NCI-H2107 (cell line): ENCODE results near the gene MAJIN.

ENCODE experiments used
- DNase-seq: peaks from one replicate; lab custom pipeline; 2025; lab: John Stamatoyannopoulos, UW

MAJIN gene

GRCh38 chr11:64932324-64932723 lies 39.6 kb downstream of the MAJIN start:
- no peak for DNase-seq

DNA sequence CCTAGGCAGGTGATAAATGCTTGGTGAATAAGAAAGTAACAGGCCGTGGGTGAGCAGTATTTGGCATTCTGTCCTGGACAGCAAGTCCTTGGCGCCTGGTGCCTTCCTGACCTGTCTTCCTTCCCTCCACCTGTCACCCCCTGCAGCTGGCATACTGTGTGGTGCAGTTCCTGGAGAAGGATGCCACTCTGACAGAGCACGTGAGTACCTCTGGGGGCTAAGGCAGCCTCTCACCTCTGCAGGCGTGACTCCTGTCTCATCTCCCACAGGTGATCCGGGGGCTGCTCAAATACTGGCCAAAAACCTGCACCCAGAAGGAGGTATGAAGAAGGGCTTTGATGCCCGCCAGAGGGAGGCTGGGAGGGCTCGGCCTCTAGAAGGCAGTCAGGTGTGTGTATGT lies 40.6 kb downstream of the MAJIN start:
- no peak for DNase-seq

DNA sequence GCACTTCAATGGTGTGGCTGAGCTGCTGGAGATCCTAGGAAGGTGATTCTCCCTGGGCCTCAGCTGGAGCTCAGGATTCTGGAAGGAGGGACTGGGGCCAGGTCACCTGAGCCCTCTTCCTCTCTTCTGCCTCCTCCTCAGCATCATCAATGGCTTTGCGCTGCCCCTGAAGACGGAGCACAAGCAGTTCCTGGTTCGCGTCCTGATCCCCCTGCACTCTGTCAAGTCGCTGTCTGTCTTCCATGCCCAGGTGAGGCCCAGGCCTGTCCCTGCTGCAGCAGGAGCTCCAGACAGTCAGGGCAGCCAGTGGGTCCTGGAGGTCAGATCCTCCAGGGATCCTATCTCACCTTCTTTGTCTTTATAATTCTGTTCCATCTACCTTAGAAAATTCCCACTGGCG lies 41.6 kb downstream of the MAJIN start:
- DNase-seq, result no peak

- DNase-seq, result no peak
These were observed 42.3 kb downstream of the MAJIN start for GRCh38 chr11:64929625-64930024.

DNA sequence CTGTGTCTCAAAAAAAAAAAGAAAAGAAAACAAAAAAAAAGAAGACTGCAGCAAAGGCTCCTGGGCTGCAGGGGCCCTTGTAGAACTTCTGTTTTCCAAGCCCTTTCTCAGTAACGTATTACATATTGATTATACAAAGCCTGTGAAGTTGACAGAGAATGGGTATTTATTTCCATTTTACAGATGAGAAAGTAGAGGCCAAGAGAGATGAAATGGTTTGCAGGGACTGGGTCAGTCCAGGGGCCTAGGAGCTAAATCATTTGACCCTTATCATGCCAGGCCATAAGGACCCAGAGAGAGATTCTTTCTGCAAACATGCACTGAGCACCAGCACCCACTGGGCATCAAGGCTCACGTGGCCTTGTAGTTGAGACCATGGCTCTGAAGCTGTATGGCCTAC lies 43.0 kb downstream of the MAJIN start:
- no peak for DNase-seq

- no peak for DNase-seq
These were observed 45.2 kb downstream of the MAJIN start for GRCh38 chr11:64926689-64927088.

DNA sequence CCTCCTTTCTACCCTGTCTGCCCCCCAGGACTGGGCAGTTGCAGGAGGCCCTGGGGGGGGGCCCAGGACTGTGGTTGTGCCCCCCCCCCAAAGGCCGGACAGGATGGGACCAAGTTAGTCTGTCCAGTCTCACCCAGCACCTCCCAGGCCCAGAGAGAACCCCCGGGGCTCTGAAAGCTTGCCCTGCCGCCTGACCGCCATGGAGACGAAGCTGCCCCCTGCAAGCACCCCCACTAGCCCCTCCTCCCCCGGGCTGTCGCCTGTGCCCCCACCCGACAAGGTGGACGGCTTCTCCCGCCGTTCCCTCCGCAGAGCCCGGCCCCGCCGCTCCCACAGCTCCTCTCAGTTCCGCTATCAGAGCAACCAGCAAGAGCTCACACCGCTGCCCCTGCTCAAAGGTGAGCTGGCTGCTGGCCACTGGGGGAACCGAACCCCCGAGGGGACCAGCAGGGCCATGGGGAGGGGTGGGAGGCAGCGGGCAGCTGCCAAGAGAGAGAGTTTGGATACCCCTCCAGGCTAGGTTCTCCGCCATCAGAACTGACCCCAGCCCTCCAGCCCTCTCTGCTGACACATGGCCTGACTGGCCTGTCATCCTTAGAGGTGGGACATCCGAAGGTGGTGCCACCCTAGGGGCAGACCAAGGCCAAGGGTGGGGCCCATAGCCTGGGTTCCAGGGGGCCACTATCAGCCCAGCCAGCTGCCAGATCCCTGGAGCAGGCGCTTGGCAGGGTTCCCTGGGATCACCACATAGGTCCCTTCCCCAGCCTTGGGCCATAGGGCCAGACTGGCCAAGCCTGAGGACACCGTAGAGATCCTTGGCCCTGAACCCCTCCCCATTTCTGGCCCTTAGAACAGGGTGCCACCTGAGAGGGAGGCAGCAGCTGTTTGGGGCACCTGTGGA lies 46.1 kb downstream of the MAJIN start:
- no peak for DNase-seq

GRCh38 chr11:64924910-64925284 lies 47.0 kb downstream of the MAJIN start:
- no peak for DNase-seq

DNA sequence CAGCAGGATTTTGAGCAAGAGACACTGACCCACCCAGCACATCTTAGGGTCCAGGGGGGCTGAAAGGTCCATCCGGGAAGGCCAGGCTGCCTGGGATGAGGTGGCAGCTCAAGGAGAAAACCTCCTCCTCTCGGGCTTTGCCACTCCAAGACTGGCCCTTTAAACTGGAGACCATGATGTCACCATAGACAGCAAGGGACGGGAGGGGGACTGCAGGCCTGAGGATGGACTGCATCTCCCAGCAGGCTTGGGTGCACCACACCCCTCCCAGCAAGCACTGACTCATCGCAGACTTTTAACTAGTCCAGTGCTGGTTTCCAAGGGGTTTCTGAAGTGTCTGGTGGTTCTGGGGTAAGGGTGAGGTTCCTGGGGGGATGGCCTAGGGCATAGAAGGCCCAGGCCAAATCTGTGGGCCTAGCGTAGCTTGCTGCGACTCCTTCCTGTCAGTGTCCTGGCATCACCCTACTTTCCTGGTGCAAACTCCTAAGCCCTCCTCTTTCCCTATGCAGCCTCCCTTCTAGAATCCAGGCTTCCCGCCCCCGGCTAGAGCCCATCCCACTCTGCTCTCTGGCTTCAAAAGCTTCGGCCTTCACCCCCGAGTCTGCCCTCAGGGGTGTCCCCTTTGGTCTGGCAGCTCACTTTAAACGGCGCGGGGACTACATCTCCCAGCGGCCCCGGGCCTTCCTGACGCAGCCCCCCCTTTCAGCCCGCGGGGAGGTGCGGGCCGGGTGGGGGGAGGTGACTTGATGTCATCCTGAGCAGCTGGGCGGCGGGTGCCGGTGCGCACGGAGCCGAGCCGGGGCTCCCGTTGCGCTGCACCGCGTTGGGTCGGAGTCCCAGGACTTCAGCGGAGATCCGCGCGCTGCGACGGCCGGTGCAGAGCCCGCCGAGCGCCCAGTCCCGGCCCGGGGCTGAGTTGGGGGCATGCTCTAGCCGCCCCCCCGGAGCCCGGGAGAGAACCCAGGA lies 47.7 kb downstream of the MAJIN start, which contains the start of gene PPP2R5B:
TSS of gene PPP2R5B (plus strand) at position 746 of the 966 bp plus-strand sequence. CDS start 1,046 bp downstream, outside the sequence.
- peak; percentile 56 for DNase-seq

- no peak for DNase-seq
These were observed 48.7 kb downstream of the MAJIN start for GRCh38 chr11:64923151-64923661.

GRCh38 chr11:64921384-64921783 lies 50.5 kb downstream of the MAJIN start:
- no peak for DNase-seq

- DNase-seq, result no peak
These were observed 51.8 kb downstream of the MAJIN start for GRCh38 chr11:64920124-64920523.

- DNase-seq, result no peak
These were observed 52.3 kb downstream of the MAJIN start for GRCh38 chr11:64919627-64920026.

DNA sequence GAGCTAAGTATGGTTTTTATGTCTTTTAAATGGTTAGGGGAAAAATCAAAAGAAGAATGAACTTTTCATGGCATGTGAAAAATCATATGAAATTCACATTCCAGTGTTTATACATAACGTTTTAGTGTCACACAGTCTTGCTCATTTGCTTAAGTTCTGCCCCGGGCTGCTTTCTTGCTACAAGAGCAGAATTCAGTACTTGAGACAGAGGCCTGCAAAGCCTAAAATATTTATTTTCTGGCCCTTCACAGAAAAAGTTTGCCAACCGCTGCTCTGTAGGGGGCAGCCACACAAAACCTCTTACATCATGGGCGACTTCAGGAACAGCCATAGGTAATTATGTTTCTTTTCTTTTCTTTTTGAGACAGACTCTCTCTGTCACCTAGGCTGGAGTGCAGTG lies 53.9 kb downstream of the MAJIN start:
- DNase-seq, result no peak

DNA sequence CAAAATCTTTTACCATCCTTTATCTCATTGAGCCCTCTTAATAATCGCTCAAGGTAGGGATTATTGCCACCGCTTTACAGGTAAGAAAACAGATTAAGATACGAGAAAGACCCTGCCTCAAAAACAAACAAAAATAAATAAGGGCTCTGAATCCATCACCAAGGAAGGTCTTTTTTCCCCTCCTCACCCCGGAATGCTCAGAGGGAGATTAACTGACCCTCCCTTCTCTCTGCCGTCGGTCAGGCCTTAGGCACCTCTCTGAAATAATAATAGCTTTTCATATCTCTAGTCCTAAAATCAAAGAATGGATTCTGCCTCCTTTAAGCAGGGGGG lies 54.3 kb downstream of the MAJIN start:
- no peak for DNase-seq

- peak; percentile 94 for DNase-seq
These were observed 54.9 kb downstream of the MAJIN start, which contains the start of gene ATG2A for GRCh38 chr11:64916775-64917662. TSS of gene ATG2A (minus strand) at chr11:64917209. CDS start at chr11:64917135, 74 bp downstream.

DNA sequence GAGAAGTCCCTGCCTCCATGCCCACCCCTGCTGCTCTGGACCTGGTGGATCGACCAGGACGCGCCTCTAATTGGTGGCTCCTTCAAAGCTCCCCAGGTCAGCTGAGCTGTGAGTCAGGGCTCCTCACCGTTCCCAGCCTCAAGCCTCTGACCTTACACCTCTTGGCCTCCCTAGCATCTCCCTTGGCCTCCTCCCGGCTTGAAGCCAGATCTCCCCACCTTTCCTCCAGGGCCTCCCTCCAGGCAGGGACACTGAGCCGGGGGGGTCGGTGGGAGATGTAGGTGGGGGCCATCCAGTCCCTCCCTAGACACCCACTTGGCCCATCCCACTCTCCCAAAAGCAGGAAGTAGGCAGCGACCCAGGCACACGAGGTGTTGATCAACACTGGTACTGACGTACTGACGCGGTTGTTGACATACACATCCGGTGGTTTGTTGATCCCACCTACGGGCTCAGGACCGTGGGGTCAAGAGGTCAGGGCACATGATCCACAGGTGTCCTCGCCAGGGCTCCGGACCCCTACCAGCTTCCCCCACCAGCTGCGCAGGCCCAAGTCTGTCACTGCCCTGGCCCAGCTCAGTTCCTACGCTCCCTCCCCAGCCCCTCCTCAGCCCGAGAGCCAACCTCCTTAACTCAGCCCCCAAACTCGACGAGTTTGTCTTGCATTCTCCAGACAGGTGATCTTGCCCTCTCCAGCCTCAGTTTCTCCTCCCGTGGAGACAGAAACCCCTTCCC lies 55.7 kb downstream of the MAJIN start:
- no peak for DNase-seq

DNA sequence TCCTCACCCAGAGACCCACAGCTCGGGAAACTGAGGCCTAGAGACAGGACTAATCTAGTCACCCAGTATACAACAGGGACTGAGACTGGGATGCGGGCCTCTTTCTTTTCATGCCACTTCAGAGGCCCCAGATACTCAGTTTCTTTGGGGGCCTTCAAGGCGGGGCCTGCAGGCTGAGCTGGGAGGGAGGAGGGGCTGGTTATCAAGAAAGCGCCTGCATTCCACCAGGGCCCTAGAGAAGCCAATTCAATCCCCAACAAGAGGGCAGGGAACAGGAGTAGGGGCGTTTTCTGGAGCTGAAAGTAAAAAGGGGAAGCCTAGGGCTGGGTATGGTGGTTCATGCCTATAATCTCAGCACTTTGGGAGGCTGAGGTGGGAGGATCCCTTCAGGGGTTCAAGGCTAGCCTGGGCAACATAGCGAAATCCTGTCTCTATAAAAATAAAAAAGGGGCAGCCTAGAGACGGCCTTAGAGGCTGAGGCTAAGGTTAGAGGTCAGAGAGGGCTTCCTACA lies 56.5 kb downstream of the MAJIN start:
- DNase-seq, result no peak

- no peak for DNase-seq
These were observed 57.8 kb downstream of the MAJIN start for GRCh38 chr11:64914123-64914522.

DNA sequence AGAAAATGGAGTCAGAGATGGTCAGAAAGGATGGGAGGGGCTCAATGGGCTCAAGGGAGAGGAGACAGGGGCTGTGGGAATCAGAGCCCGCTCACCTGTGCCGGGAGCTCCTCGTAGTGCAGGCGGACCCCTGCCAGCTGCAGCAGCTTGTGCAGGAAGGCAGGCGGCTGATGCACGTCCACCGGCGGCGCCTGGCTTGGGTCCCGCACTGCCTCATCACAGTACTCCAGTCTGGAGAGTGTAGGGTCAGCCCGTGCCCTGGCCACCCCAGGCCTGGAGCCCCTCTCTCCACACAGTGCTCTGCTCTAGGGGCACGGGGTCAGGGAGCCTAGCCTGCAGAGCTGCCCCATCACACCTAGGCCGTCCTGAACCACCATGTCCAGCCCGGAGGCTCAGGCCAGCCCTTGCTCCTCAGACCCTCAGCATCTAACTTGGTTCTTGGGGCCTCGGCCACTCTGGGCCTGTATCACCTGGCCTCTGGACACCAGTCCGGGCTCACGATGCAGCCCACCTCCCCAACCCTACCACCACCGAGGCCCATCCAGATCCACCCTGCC lies 58.7 kb downstream of the MAJIN start:
- DNase-seq, result no peak
